HCEC 1CT (cell line): Measurements from ENCODE around the gene MAP3K7CL.
A peak's percentile ranks its signal among the peaks of the same experiment; 100 is the strongest.

Experiments
- DNase-seq: peaks from one replicate; pipeline ENCODE4 v3.0.0-alpha.2; 2017

Gene MAP3K7CL

GRCh38 chr21:29168891-29169315 is 38.5 kb downstream of the MAP3K7CL start:
- no peak for DNase-seq

GRCh38 chr21:29170944-29171343 is 40.5 kb downstream of the MAP3K7CL start:
- DNase-seq = no peak

- DNase-seq = no peak
Measured at GRCh38 chr21:29172282-29172681, 41.8 kb downstream of the MAP3K7CL start.

GRCh38 chr21:29174607-29175013 is 44.2 kb downstream of the MAP3K7CL start:
- DNase-seq = peak; percentile 38

GRCh38 chr21:29175408-29176134 is 45.1 kb downstream of the MAP3K7CL start:
- peak; percentile 34 for DNase-seq

GRCh38 chr21:29176471-29177120 is 46.2 kb downstream of the MAP3K7CL start:
- no peak for DNase-seq

- DNase-seq = no peak
Measured at GRCh38 chr21:29177800-29178199, 47.4 kb downstream of the MAP3K7CL start.

GRCh38 chr21:29178926-29179325 is 48.5 kb downstream of the MAP3K7CL start:
- DNase-seq = no peak

GRCh38 chr21:29179503-29179902 is 49.1 kb downstream of the MAP3K7CL start:
- no peak for DNase-seq

- peak; percentile 93 for DNase-seq
Measured at GRCh38 chr21:29181799-29182470, 51.5 kb downstream of the MAP3K7CL start.

GRCh38 chr21:29182691-29183092 is 52.2 kb downstream of the MAP3K7CL start:
- DNase-seq = peak; percentile 23

GRCh38 chr21:29184037-29184436 is 53.6 kb downstream of the MAP3K7CL start:
- no peak for DNase-seq

- no peak for DNase-seq
Measured at GRCh38 chr21:29185172-29185571, 54.7 kb downstream of the MAP3K7CL start.

- no peak for DNase-seq
Measured at GRCh38 chr21:29185633-29186032, 55.2 kb downstream of the MAP3K7CL start.

- DNase-seq = no peak
Measured at GRCh38 chr21:29186246-29186645, 55.8 kb downstream of the MAP3K7CL start.

GRCh38 chr21:29187944-29188343 is 57.5 kb downstream of the MAP3K7CL start:
- DNase-seq = peak; percentile 92

GRCh38 chr21:29189353-29189752 is 58.9 kb downstream of the MAP3K7CL start:
- DNase-seq = peak; percentile 39

GRCh38 chr21:29190923-29191331 is 60.5 kb downstream of the MAP3K7CL start:
- peak; percentile 70 for DNase-seq

- DNase-seq = no peak
Measured at GRCh38 chr21:29193072-29193471, 62.6 kb downstream of the MAP3K7CL start.

- DNase-seq = no peak
Measured at GRCh38 chr21:29193901-29194300, 63.5 kb downstream of the MAP3K7CL start.

GRCh38 chr21:29194342-29194741 is 63.9 kb downstream of the MAP3K7CL start:
- no peak for DNase-seq

GRCh38 chr21:29194847-29195246 is 64.4 kb downstream of the MAP3K7CL start:
- peak; percentile 42 for DNase-seq

GRCh38 chr21:29195981-29196669 is 65.7 kb downstream of the MAP3K7CL start:
- peak; percentile 98 for DNase-seq
